AML-193 (cell line): ENCODE measurements around the gene IGSF9.

ENCODE experiments used
- DNase-seq, 2 experiments: peaks; one replicate each; lab custom pipeline; 2025; lab: John Stamatoyannopoulos, UW

The IGSF9 gene

GRCh38 chr1:159945483-159946241, at the start of gene IGSF9:
IGSF9 (minus strand) TSS chr1:159945613; CDS start chr1:159943454, 2,159 bp downstream.
- DNase-seq: no peak

GRCh38 chr1:159994896-159995295, 49.5 kb upstream of the IGSF9 start:
- no peak for DNase-seq

- DNase-seq: no peak
Measured at GRCh38 chr1:159993911-159994310, 48.5 kb upstream of the IGSF9 start.

- DNase-seq: no peak
Measured at GRCh38 chr1:159992161-159992560, 46.7 kb upstream of the IGSF9 start.

GRCh38 chr1:159991513-159991912, 46.1 kb upstream of the IGSF9 start:
- peak; percentile 78 to 83 for DNase-seq

- no peak for DNase-seq
Measured at GRCh38 chr1:159990005-159990404, 44.6 kb upstream of the IGSF9 start.

- DNase-seq: no peak
Measured at GRCh38 chr1:159989581-159989980, 44.2 kb upstream of the IGSF9 start.

- DNase-seq: no peak
Measured at GRCh38 chr1:159988006-159988405, 42.6 kb upstream of the IGSF9 start.

GRCh38 chr1:159987186-159987585, 41.8 kb upstream of the IGSF9 start:
- DNase-seq: no peak

- no peak for DNase-seq
Measured at GRCh38 chr1:159986531-159986930, 41.1 kb upstream of the IGSF9 start.

- no peak for DNase-seq
Measured at GRCh38 chr1:159986093-159986492, 40.7 kb upstream of the IGSF9 start.

GRCh38 chr1:159985473-159985872, 40.1 kb upstream of the IGSF9 start:
- DNase-seq: no peak

GRCh38 chr1:159983681-159984080, 38.3 kb upstream of the IGSF9 start:
- no peak for DNase-seq

GRCh38 chr1:159982280-159982679, 36.9 kb upstream of the IGSF9 start:
- no peak for DNase-seq

GRCh38 chr1:159981351-159982055, 36.1 kb upstream of the IGSF9 start:
- DNase-seq: no peak

- DNase-seq: no peak
Measured at GRCh38 chr1:159980786-159981185, 35.4 kb upstream of the IGSF9 start.

- no peak for DNase-seq
Measured at GRCh38 chr1:159980076-159980475, 34.7 kb upstream of the IGSF9 start.

- DNase-seq: no peak
Measured at GRCh38 chr1:159979257-159979656, 33.8 kb upstream of the IGSF9 start.

- DNase-seq: no peak
Measured at GRCh38 chr1:159978107-159978398, 32.6 kb upstream of the IGSF9 start.

- DNase-seq: no peak
Measured at GRCh38 chr1:159977364-159978106, 32.1 kb upstream of the IGSF9 start.

- DNase-seq: no peak
Measured at GRCh38 chr1:159974350-159974965, 29.0 kb upstream of the IGSF9 start.

GRCh38 chr1:159973350-159973940, 28.0 kb upstream of the IGSF9 start:
- no peak for DNase-seq
